ENCODE measurements around the gene SLC9A8. TPM values are rescaled to one million over a fixed set of nuclear protein-coding genes. Genes with fewer than 3 reads are reported as not detected.

Gene SLC9A8
- total and polyA plus RNA-seq, 2 donors (not counting 3 experiments of a cell fraction or from before 2014, with no cell fraction given) = 5.1 to 14.4 TPM

DNA sequence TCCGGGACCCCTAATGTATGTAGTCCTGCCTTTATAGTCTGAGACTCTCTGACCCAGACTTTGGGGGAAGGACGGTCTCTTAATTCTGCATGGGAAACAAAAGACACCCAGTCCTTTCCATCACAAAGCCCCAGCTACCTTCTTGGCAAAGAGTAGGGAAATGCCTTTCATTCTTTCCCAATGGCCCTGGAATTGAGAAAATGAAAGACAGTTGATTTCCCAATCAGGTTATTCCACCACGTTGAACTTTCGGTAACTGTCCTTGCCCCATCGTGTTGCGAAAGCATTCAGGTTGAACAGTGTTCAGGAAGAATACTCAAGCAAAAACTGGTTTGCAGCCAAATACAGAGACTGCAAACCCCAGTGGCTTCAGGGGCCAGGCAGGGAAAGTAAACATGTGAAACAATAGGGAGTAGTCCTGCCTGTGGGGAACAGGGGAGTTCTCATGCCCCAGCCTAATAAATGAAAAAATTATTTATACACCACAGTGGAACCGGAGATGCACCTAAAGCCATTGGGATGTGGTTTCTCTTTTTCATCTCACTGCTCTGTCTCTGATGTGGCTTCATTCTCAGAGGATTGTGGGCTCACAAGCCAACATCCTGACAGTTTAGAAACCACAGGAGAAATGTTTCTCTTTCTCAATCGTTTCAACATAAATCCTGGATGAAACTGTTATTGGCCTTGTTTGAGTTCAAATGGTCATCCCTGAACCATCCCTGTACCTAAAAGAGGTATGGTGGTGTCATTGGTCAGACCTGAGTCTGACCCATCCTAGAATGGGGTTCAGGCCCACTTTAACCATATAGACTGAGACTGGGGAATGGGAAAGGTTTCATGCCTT is 44.2 kb upstream of the SLC9A8 start:
- H3K4me3 ChIP-seq (replicated peaks in 1 of 3; ENCODE audit: insufficient read depth in 1 of 3, low read depth in 1 of 3, low read length in 3 of 3) = no peak overlapping the region
- peak overlapping the region; percentile 80 for H2AFZ ChIP-seq (ENCODE audit: low read depth, low read length)
- H4K20me1 ChIP-seq (replicated peaks; ENCODE audit: control insufficient read depth, extremely low read depth, insufficient read depth, low read length) = no peaks in the 10 kb centered on the region
- no peaks in the 10 kb centered on the region for H3K9me3 ChIP-seq (replicated peaks; ENCODE audit: control insufficient read depth, insufficient read depth, low read length)
- FAIRE-seq (peak; percentile 86), DNase-seq (ENCODE audit: low read depth, low spot score) (peak; percentile 92)
- no peaks in the 10 kb centered on the region for H3K9me1 ChIP-seq (replicated peaks; ENCODE audit: control insufficient read depth, extremely low read depth, insufficient read depth, low read length)
- H3K36me3 ChIP-seq (ENCODE audit: control insufficient read depth in 2 of 2, extremely low read depth in 1 of 2, insufficient read depth in 2 of 2, low read length in 2 of 2) = no peaks in the 10 kb centered on the region
- TF ChIP-seq JUN (IDR thresholded peaks at IDR 0.05; ENCODE audit: borderline replicate concordance, insufficient read depth, insufficient read length, low read depth) (no peak), POLR2AphosphoS5 (IDR thresholded peaks at IDR 0.05; ENCODE audit: insufficient read depth, low read depth, low read length) (peak; percentile 20)
- dilution Hi-C loops (cut with MboI; ENCODE audit: extremely low pct_ligation_motif_present, low sequenced_read_pairs) = no loop called here
- BruUV-seq (replicated peaks) = no TSS peak
- peak overlapping the region; percentile 39 for H3K27ac ChIP-seq (ENCODE audit: insufficient read depth, low read depth, low read length)
- H3K27me3 ChIP-seq (ENCODE audit: control insufficient read depth in 2 of 2, insufficient read depth in 2 of 2, low read length in 2 of 2) = no peaks in the 10 kb centered on the region
- H3K9ac ChIP-seq (replicated peaks; ENCODE audit: extremely low read depth, insufficient read depth, low read length) = peak overlapping the region; percentile 13
- POLR2A ChIA-PET = interaction anchor here (0.7 kb wide), 1 partner anchor 21 kb away, joined by 7 read pairs; no protein-coding TSS in a partner anchor
- H3K79me2 ChIP-seq (ENCODE audit: control insufficient read depth, insufficient read depth, low read length) = no peaks in the 10 kb centered on the region
- CTCF ChIA-PET = interaction anchor here (0.9 to 1.0 kb wide), 2 partner anchors 9 to 15 kb away, joined by 3 read pairs; no protein-coding TSS in a partner anchor
- intact Hi-C loops (cut with micrococcal nuclease) = no loop called here
- H3K4me2 ChIP-seq (ENCODE audit: insufficient read depth, low read length) = peak overlapping the region; percentile 31
- H3K4me1 ChIP-seq (ENCODE audit: control insufficient read depth, extremely low read depth, insufficient read depth, low read length) = peaks cover 23% of the 10 kb centered on the region

- FAIRE-seq (peak; percentile 54), DNase-seq (ENCODE audit: low read depth, low spot score) (peak; percentile 43)
- no peaks in the 10 kb centered on the region for H3K36me3 ChIP-seq (ENCODE audit: control insufficient read depth in 2 of 2, extremely low read depth in 1 of 2, insufficient read depth in 2 of 2, low read length in 2 of 2)
- H3K27me3 ChIP-seq (ENCODE audit: control insufficient read depth in 2 of 2, insufficient read depth in 2 of 2, low read length in 2 of 2) = no peaks in the 10 kb centered on the region
- dilution Hi-C loops (cut with MboI; ENCODE audit: extremely low pct_ligation_motif_present, low sequenced_read_pairs) = no loop called here
- no peaks in the 10 kb centered on the region for H3K9me1 ChIP-seq (replicated peaks; ENCODE audit: control insufficient read depth, extremely low read depth, insufficient read depth, low read length)
- no peak overlapping the region for H3K4me3 ChIP-seq (replicated peaks in 1 of 3; ENCODE audit: insufficient read depth in 1 of 3, low read depth in 1 of 3, low read length in 3 of 3)
- H4K20me1 ChIP-seq (replicated peaks; ENCODE audit: control insufficient read depth, extremely low read depth, insufficient read depth, low read length) = no peaks in the 10 kb centered on the region
- H3K4me1 ChIP-seq (ENCODE audit: control insufficient read depth, extremely low read depth, insufficient read depth, low read length) = peaks cover 23% of the 10 kb centered on the region
- H3K27ac ChIP-seq (ENCODE audit: insufficient read depth, low read depth, low read length) = peak overlapping the region; percentile 39
- ChIA-PET POLR2A (no interaction called here), CTCF (no interaction called here)
- intact Hi-C loops (cut with micrococcal nuclease) = no loop called here
- H3K9me3 ChIP-seq (replicated peaks; ENCODE audit: control insufficient read depth, insufficient read depth, low read length) = no peaks in the 10 kb centered on the region
- TF ChIP-seq JUN (IDR thresholded peaks at IDR 0.05; ENCODE audit: borderline replicate concordance, insufficient read depth, insufficient read length, low read depth) (no peak), EZH2 (IDR thresholded peaks at IDR 0.05; ENCODE audit: borderline replicate concordance, low read depth, low read length, severe bottlenecking) (no peak), GATA2 (IDR thresholded peaks at IDR 0.05; ENCODE audit: insufficient read depth, insufficient read length, low read depth, low read length) (no peak), POLR2AphosphoS5 (IDR thresholded peaks at IDR 0.05; ENCODE audit: insufficient read depth, low read depth, low read length) (no peak), POLR2A (IDR thresholded peaks at IDR 0.05; ENCODE audit: low read depth, low read length) (no peak), MYC (IDR thresholded peaks at IDR 0.05; ENCODE audit: low read depth, low read length) (no peak), FOS (IDR thresholded peaks at IDR 0.05; ENCODE audit: borderline replicate concordance, insufficient read depth, low read length) (no peak), MAX (IDR thresholded peaks at IDR 0.05; ENCODE audit: insufficient read depth, insufficient read length) (no peak)
- TF ChIP-seq, protein P1, sequence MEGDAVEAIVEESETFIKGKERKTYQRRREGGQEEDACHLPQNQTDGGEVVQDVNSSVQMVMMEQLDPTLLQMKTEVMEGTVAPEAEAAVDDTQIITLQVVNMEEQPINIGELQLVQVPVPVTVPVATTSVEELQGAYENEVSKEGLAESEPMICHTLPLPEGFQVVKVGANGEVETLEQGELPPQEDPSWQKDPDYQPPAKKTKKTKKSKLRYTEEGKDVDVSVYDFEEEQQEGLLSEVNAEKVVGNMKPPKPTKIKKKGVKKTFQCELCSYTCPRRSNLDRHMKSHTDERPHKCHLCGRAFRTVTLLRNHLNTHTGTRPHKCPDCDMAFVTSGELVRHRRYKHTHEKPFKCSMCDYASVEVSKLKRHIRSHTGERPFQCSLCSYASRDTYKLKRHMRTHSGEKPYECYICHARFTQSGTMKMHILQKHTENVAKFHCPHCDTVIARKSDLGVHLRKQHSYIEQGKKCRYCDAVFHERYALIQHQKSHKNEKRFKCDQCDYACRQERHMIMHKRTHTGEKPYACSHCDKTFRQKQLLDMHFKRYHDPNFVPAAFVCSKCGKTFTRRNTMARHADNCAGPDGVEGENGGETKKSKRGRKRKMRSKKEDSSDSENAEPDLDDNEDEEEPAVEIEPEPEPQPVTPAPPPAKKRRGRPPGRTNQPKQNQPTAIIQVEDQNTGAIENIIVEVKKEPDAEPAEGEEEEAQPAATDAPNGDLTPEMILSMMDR (IDR thresholded peaks at IDR 0.05; ENCODE audit: extremely low read depth in 1 of 2, insufficient read depth in 1 of 2, low read depth in 1 of 2, low read length in 2 of 2) = no peak
- no peaks in the 10 kb centered on the region for H3K79me2 ChIP-seq (ENCODE audit: control insufficient read depth, insufficient read depth, low read length)
- no peak overlapping the region for H2AFZ ChIP-seq (ENCODE audit: low read depth, low read length)
- BruUV-seq (replicated peaks) = no TSS peak
- no peak overlapping the region for H3K4me2 ChIP-seq (ENCODE audit: insufficient read depth, low read length)
- peak overlapping the region; percentile 13 for H3K9ac ChIP-seq (replicated peaks; ENCODE audit: extremely low read depth, insufficient read depth, low read length)
Observed at GRCh38 chr20:49769048-49769581, 43.5 kb upstream of the SLC9A8 start.

All from endothelial cell of umbilical vein (primary cell).